ENCODE results near the gene ETF1. TPM values are rescaled to one million over a fixed set of nuclear protein-coding genes. Genes with fewer than 3 reads are reported as not detected.

The ETF1 gene
- total RNA-seq, 4 donors from 2014 or later, result 69.8 to 195 (median 141) TPM

GRCh38 chr5:138528744-138529469 is 14.1 kb downstream of the ETF1 start:
- ATAC-seq (ENCODE audit: low FRiP score) (no peak), DNase-seq (ENCODE audit: low spot score) (no peak)
- TF ChIP-seq CTCF (IDR thresholded peaks at IDR 0.05), result no peak

DNA sequence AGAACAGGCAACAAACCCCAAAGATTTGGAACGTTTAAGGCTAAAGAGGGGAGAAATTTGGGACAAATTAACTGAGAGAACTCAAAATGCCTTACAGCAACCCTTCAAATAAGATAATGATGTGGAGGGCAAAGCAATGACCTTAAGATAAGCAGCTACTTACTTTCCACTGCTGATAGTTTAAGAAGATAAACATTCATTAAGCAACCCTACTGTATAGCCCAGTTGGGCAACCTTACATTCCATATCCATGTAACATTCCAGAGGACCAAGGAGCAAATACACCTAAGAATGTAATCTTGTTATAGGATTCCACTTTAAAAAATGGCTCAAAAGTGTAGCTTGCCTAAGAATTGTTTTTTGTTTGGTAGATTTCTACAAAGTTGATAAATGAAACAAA is 14.8 kb downstream of the ETF1 start:
- no peak for TF ChIP-seq CTCF (IDR thresholded peaks at IDR 0.05)
- ATAC-seq (ENCODE audit: low FRiP score) (no peak), DNase-seq (ENCODE audit: low spot score) (no peak)

GRCh38 chr5:138527170-138527569 is 15.9 kb downstream of the ETF1 start:
- ATAC-seq (ENCODE audit: low FRiP score) (no peak), DNase-seq (ENCODE audit: low spot score) (no peak)
- no peak for TF ChIP-seq CTCF (IDR thresholded peaks at IDR 0.05)

GRCh38 chr5:138523406-138523805 is 19.6 kb downstream of the ETF1 start:
- TF ChIP-seq CTCF (IDR thresholded peaks at IDR 0.05), result no peak
- DNase-seq (ENCODE audit: low spot score), result no peak
- no peak for ATAC-seq (ENCODE audit: low FRiP score)

GRCh38 chr5:138520971-138521370 is 22.1 kb downstream of the ETF1 start:
- ATAC-seq (ENCODE audit: low FRiP score), result no peak
- no peak for TF ChIP-seq CTCF (IDR thresholded peaks at IDR 0.05)
- DNase-seq (ENCODE audit: low spot score), result no peak

DNA sequence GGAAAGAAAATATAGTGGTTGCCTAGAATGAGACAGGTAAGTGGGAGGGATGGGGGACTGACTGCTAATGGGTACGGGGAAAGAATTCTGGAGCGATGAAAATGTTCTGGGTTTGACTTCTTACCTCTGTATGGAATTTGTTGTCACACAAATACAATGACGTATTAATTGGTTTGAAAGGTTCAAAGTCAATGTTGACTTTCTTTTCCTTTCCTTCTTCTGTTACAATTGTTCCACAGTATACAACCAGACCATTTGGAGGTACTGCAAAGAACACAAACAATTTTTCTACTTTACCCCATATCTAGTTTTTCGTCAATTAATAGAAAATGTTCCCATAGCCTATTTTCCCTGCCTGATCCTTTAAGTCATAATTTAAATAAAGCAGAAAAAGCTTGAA is 25.6 kb downstream of the ETF1 start:
- ATAC-seq (ENCODE audit: low FRiP score), result no peak
- TF ChIP-seq CTCF (IDR thresholded peaks at IDR 0.05), result no peak
- no peak for DNase-seq (ENCODE audit: low spot score)

DNA sequence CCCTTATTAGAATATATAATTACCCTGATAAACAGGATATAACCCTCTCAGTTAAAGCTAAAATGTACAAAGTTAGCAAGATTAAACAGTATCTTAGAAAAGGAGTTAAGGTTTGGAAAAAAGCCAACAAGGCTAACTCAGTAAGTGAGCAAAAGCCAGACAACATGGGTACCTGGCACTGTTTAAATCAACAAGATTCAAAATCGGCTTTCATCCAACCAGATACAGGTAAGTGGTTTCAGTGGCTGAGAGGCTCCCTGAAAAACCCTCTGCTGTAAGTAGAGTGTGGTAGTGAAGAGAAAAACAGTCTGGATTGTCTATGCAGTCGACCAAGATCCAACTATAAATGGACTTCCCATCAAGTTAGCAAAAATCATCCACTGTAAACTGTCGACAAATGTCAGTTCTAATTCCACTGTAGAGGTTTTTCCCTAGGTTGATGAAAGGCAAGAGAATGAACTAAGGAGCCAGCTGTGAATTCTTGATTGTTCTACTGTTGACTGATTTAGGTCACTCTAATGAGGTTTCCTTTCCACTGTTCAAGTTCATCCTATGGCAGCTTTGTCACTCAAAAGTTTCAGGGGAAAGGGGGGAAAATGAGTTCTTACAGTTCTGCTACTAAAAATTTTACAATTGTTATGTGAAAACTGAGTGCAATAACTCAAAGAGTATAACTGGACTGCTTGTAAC is 27.3 kb downstream of the ETF1 start:
- TF ChIP-seq CTCF (IDR thresholded peaks at IDR 0.05), result no peak
- DNase-seq (ENCODE audit: low spot score), result no peak
- no peak for ATAC-seq (ENCODE audit: low FRiP score)
